Loucy (cell line): Measurements from ENCODE around the gene CHCHD6.
"Not testable (repeated sequence)": the region's sequence is repeated elsewhere in the genome, so short reads cannot be mapped to it uniquely, and the experiment has no call there.

ENCODE experiments used
- H2AFZ ChIP-seq: fragments of 200-600 bp; sonication (generic); 2 replicates; pipeline ENCODE4 v1.6.0; 2016; ENCODE audit warnings: antibody characterized with exemption, mild to moderate bottlenecking, low read length, moderate library complexity
- H3F3A ChIP-seq: fragments of 200-600 bp; 2 replicates; pipeline ENCODE4 v1.6.0; 2016; ENCODE audit warnings: antibody characterized with exemption, low read depth, mild to moderate bottlenecking
- H3K27me3 ChIP-seq: fragments of 200-600 bp; sonication (generic); 2 replicates; pipeline ENCODE4 v1.6.1; 2014; ENCODE audit warnings: low read length, mild to moderate bottlenecking; ENCODE audit not compliant: insufficient read depth, poor library complexity, severe bottlenecking
- H3K36me3 ChIP-seq: fragments of 200-600 bp; sonication (generic); 2 replicates; pipeline ENCODE4 v1.6.1; 2016; ENCODE audit warnings: low read length; ENCODE audit not compliant: insufficient read depth
- H3K4me1 ChIP-seq: fragments of 200-600 bp; sonication (generic); 2 replicates; pipeline ENCODE4 v1.5.1; 2014; ENCODE audit warnings: low read length, mild to moderate bottlenecking; ENCODE audit not compliant: insufficient read depth, poor library complexity, severe bottlenecking
- H3K4me2 ChIP-seq: fragments of 200-600 bp; sonication (generic); 2 replicates; pipeline ENCODE4 v1.6.0; 2014; ENCODE audit warnings: antibody characterized with exemption, low read length, low read depth, mild to moderate bottlenecking; ENCODE audit not compliant: poor library complexity, severe bottlenecking
- H3K4me3 ChIP-seq: fragments of 200-600 bp; sonication (generic); 2 replicates; pipeline ENCODE4 v1.5.1; 2014; ENCODE audit warnings: low read length, mild to moderate bottlenecking, mixed read lengths; ENCODE audit not compliant: poor library complexity, severe bottlenecking
- H3K79me2 ChIP-seq: fragments of 200-600 bp; sonication (generic); 2 replicates; pipeline ENCODE4 v1.6.1; 2014; ENCODE audit warnings: low read length; ENCODE audit not compliant: insufficient read depth
- H3K9ac ChIP-seq: fragments of 200-600 bp; sonication (generic); 2 replicates; pipeline ENCODE4 v1.6.0; 2014; ENCODE audit warnings: mild to moderate bottlenecking, low read depth, low read length, moderate library complexity; ENCODE audit not compliant: poor library complexity, severe bottlenecking
- H3K9me2 ChIP-seq: fragments of 200-600 bp; sonication (generic); replicated peaks from 2 replicates; pipeline ENCODE4 v1.6.1; 2016; ENCODE audit warnings: low read depth, low read length, mixed read lengths
- H3K9me3 ChIP-seq: fragments of 200-600 bp; sonication (generic); 2 replicates; pipeline ENCODE4 v1.6.1; 2014; ENCODE audit warnings: mild to moderate bottlenecking, antibody characterized with exemption, low read length, low read depth; ENCODE audit not compliant: insufficient read depth
- H4K20me1 ChIP-seq: fragments of 200-600 bp; sonication (generic); 2 replicates; pipeline ENCODE4 v1.6.0; 2014; ENCODE audit warnings: antibody characterized with exemption, low read length, mild to moderate bottlenecking; ENCODE audit not compliant: insufficient read depth, poor library complexity, severe bottlenecking
- EZH2phosphoT487 ChIP-seq: fragments of 200-600 bp; IDR thresholded peaks from 2 replicates; pipeline ENCODE4 v1.6.1; 2018; ENCODE audit warnings: antibody characterized with exemption, mild to moderate bottlenecking, moderate library complexity, borderline replicate concordance
- TF ChIP-seq, protein P1 (sequence below): fragments of 200-600 bp; sonication (generic); conservative IDR thresholded peaks from 2 replicates; pipeline ENCODE4 v1.5.1; 2014; ENCODE audit warnings: mild to moderate bottlenecking, antibody characterized with exemption, low read length

Gene CHCHD6

DNA sequence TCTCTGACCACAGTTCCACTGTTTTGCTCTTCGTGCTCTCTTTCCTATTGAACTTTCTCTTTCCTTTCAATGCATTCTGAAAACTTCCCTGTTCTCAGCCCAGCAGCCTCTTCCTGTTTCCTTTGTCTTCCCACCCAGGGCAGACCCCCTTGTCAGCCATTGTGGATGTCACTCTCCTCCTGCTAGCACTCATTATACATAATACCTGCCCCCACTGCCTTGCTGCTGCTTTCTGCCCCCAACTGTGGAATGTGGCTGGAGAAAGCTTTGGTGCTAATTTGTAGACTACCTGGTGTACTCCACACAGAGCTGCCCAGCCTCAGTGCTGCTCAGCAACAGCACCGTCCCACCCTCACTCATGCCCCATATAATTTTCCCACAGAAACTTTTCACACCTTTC, 80.2 kb downstream of the CHCHD6 start:
- H3K4me1 ChIP-seq = no peaks in the 10 kb centered on the region
- H3K27me3 ChIP-seq = no peaks in the 10 kb centered on the region
- H2AFZ ChIP-seq = no peak overlapping the region
- H3K79me2 ChIP-seq = no peaks in the 10 kb centered on the region
- H3K9me2 ChIP-seq = no peaks in the 10 kb centered on the region
- H3K36me3 ChIP-seq = no peaks in the 10 kb centered on the region
- H3F3A ChIP-seq = no peaks in the 10 kb centered on the region
- no peaks in the 10 kb centered on the region for H3K9me3 ChIP-seq
- H3K4me3 ChIP-seq = no peak overlapping the region
- H3K4me2 ChIP-seq = no peak overlapping the region
- H3K9ac ChIP-seq = no peak overlapping the region
- TF ChIP-seq EZH2phosphoT487 = no peak
- TF ChIP-seq, protein P1, sequence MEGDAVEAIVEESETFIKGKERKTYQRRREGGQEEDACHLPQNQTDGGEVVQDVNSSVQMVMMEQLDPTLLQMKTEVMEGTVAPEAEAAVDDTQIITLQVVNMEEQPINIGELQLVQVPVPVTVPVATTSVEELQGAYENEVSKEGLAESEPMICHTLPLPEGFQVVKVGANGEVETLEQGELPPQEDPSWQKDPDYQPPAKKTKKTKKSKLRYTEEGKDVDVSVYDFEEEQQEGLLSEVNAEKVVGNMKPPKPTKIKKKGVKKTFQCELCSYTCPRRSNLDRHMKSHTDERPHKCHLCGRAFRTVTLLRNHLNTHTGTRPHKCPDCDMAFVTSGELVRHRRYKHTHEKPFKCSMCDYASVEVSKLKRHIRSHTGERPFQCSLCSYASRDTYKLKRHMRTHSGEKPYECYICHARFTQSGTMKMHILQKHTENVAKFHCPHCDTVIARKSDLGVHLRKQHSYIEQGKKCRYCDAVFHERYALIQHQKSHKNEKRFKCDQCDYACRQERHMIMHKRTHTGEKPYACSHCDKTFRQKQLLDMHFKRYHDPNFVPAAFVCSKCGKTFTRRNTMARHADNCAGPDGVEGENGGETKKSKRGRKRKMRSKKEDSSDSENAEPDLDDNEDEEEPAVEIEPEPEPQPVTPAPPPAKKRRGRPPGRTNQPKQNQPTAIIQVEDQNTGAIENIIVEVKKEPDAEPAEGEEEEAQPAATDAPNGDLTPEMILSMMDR = no peak
- H4K20me1 ChIP-seq = no peaks in the 10 kb centered on the region

DNA sequence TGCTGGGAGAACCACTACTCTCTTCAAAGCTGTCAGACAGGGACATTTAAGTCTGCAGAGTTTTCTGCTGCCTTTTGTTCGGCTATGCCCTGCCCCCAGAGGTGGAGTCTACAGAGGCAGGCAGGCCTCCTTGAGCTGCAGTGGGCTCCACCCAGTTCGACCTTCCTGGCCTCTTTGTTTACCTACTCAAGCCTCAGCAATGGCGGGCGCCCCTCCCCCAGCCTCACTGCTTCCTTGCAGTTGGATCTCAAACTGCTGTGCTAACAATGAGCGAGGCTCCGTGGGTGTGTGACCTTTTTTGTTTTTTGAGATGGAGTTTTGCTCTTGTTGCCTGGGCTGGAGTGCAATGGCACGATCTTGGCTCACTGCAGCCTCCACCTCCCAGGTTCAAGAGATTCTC, 87.3 kb downstream of the CHCHD6 start:
- H2AFZ ChIP-seq, H3K4me3 ChIP-seq, H3F3A ChIP-seq, H3K9me3 ChIP-seq, H3K4me1 ChIP-seq, H3K36me3 ChIP-seq, H3K27me3 ChIP-seq, H3K79me2 ChIP-seq, H3K4me2 ChIP-seq, H4K20me1 ChIP-seq, H3K9ac ChIP-seq, H3K9me2 ChIP-seq: not testable (repeated sequence)

DNA sequence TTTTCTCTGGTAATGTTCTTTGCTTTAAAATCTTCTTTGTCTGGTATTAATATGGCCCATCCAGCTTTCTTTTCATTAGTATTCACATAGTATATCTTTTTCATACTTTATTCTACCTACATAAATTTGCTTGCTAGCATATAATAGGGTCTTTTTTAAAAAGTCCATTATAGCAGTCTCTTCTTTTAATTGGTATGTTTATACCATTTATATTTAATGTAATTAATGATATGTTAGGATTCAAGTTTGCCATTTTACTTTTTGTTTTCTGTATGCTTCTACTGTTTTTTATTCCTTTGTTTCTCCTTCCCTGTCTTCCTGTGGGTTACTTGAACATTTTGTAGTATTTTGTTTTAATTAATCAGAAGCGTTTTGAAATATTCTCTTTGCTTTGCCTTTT, 89.0 kb downstream of the CHCHD6 start:
- peaks cover 9% of the 10 kb centered on the region; the same call in 1 of the 2 replicates for H3K9me3 ChIP-seq
- H3K9me2 ChIP-seq = no peaks in the 10 kb centered on the region
- H3K36me3 ChIP-seq = no peaks in the 10 kb centered on the region; the same call in 1 of the 2 replicates
- no peak overlapping the region for H3K4me2 ChIP-seq
- no peak overlapping the region for H3K9ac ChIP-seq
- no peaks in the 10 kb centered on the region for H3K79me2 ChIP-seq
- no peaks in the 10 kb centered on the region for H3F3A ChIP-seq
- no peaks in the 10 kb centered on the region for H3K27me3 ChIP-seq
- no peak overlapping the region for H2AFZ ChIP-seq
- TF ChIP-seq, protein P1 = no peak
- no peak for TF ChIP-seq EZH2phosphoT487
- H3K4me3 ChIP-seq = no peak overlapping the region
- no peaks in the 10 kb centered on the region for H3K4me1 ChIP-seq
- no peaks in the 10 kb centered on the region for H4K20me1 ChIP-seq

DNA sequence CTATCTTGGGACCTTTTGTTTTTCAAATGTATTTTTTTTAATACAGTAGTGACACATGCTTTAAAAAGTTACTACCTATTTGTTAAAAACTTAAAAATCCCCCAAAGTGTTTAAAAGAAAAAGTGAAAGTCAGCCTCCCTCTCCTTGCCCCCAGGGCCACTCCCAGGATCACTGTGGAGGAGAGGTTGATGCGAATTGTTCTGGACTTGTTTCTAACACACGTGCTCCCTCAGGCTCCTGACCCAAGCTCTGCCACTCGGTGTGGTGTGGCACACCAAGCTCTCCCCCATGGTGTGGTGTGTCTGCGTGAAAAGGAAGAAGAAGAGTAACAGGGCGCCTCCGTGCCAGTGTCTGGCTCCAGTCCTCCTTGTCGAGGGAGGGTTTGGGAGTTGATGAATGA, 93.5 kb downstream of the CHCHD6 start:
- Histone ChIP-seq H3K4me2 (no peak overlapping the region), H3F3A (no peaks in the 10 kb centered on the region), H3K27me3 (no peaks in the 10 kb centered on the region), H3K9me2 (no peaks in the 10 kb centered on the region), H4K20me1 (no peaks in the 10 kb centered on the region), H3K36me3 (peaks cover 5% of the 10 kb centered on the region), H3K4me3 (no peak overlapping the region), H2AFZ (no peak overlapping the region), H3K79me2 (no peaks in the 10 kb centered on the region), H3K9ac (no peak overlapping the region), H3K9me3 (peaks cover 8% of the 10 kb centered on the region; the same call in 1 of the 2 replicates), H3K4me1 (no peaks in the 10 kb centered on the region)
- TF ChIP-seq, protein P1 = no peak
- no peak for TF ChIP-seq EZH2phosphoT487
